GM21528 (cell line): ENCODE measurements around the gene KRTAP19-7.

Experiments used
- ATAC-seq: cut with Tn5 transposase; IDR thresholded peaks from one replicate; pipeline ENCODE4 v1.9.1; 2021; ENCODE audit warnings: mild to moderate bottlenecking, moderate library complexity; ENCODE audit not compliant: unreplicated experiment, low FRiP score

The KRTAP19-7 gene, protein sequence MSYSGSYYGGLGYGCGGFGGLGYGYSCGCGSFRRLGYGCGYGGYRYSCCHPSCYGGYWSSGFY

DNA sequence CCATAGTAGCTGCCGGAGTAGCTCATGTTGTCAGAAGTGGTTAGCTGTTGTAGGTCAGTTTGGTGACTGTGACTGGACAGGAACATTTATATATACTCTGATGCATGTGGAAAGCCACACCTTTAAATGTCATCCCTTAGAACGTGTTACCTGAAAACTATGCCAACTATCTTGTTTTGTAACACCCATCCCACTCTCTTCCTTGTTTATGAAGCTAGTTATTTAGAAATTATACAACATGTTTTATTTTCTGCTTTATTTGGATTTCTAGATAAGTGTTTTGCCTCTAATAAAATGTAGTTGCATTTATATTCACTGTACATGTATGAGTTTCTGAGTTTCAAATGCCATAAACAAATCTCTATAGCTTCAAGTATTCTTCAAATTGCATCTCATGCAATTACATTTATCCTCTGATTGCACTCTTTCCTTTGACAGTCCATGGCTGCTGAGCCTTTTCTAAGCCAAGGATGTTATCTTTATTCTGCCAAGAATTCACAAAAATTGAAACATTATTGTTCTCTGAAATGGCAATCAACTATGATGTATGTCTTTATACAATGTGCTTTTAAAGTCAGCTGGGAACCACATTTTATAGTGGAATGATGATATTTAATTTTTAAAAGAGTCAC, at the start of gene KRTAP19-7:
TSS of gene KRTAP19-7 (minus strand) at position 51 of the 632 bp plus-strand sequence. CDS start at position 26, 25 bp downstream.
- ATAC-seq = no peak

DNA sequence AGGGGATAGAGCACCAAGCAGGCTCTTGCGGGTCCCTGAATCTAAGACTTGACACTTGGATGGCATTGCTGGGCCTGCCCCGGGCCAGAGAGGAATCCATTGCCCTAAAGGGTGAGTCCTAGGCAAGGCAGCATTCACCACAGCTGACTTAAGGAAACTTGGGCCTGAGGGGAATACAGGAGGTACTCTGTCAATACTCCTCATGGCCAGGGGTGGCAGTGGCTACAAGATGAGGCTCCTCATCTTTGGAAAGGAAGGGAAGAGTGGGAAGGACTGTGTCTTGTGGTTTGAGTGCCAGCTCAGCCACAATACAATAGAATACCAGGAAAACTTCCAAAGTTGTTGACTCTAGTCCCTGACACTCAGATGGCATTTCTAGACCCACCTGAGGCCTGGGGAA, 44.9 kb upstream of the KRTAP19-7 start:
- no peak for ATAC-seq

DNA sequence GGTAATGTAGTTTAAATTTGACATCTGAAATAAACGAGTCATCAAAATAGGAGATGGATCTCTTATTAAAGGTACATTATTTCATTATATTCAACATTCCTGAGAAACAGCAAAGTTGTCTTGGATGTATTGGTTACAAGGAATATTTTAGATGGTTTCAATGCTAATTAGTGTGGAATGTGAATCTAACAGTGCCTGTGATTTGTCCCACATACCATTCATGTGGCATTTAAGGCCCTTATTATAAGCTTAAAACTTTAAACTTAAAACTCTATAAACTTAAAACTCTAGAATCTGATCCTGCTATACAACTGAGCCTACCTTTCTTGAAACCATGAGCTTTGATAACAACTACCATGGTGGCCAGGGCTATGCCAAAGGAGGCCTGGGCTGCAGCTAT, 39.7 kb upstream of the KRTAP19-7 start, which contains the start of gene KRTAP22-1:
TSS of gene KRTAP22-1 (plus strand) at position 301 of the 400 bp plus-strand sequence.
- no peak for ATAC-seq

DNA sequence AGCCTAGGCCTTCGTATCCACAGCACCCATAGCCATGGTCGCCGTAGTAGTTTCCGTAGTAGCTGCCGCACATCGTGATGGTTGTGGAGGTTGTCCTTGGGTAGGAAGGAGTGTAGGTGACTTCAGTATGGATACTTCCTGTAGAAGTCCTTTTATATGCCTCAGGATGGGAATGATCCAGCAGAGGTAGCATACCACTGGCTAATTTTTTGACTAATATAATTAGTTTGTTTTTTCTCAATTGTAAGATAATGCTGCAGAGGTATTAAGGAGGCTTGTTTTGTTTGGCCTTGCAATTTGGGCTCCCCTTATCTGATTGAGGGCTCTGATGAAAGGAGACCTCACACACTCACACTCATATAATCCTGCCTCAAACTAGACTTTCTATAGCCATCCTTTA, 37.7 kb upstream of the KRTAP19-7 start, which contains the start of gene KRTAP6-2:
TSS of gene KRTAP6-2 (minus strand) at position 101 of the 400 bp plus-strand sequence. CDS start at position 73, 28 bp downstream.
- ATAC-seq = no peak

DNA sequence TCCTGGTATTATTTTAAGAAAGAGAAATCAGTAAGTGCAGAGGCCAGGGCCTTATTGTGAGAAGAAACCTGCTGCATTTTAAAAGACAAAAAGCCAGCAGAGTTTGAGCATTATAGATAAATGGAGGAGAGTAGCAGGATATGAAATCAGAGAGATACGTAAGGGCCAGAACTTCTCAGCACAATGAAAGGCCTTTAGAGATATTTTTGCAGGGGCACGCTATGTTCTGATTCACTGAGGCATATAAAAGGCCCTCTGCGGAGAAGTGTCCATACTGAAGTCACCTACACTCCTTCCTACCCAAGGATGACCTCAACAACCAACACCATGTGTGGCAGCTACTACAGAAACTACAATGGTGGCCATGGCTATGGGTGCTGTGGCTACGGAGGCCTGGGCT, 31.0 kb upstream of the KRTAP19-7 start, which contains the start of gene KRTAP6-3:
TSS of gene KRTAP6-3 (plus strand) at position 301 of the 400 bp plus-strand sequence. CDS start at position 307, 6 bp downstream.
- no peak for ATAC-seq

DNA sequence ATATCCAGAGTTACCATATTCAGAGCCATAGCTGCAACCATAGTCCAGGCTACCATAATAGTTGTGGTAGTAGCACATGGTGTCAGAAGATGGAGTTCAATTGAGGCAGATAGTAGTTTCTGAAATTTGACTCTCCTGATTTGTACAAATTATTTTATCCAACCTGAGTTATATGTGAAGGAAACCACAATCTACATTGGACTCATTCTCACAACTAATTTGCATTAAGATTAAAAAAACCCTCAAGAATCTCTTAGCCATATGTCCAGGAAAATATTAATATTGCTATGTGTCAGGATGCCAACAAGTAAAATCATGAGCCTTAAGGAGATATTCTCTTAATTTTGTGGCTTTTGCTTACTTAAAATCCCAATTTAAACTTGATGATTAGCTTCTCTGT, 29.2 kb upstream of the KRTAP19-7 start, which contains the start of gene KRTAP22-2:
TSS of gene KRTAP22-2 (minus strand) at position 101 of the 400 bp plus-strand sequence.
- no peak for ATAC-seq

DNA sequence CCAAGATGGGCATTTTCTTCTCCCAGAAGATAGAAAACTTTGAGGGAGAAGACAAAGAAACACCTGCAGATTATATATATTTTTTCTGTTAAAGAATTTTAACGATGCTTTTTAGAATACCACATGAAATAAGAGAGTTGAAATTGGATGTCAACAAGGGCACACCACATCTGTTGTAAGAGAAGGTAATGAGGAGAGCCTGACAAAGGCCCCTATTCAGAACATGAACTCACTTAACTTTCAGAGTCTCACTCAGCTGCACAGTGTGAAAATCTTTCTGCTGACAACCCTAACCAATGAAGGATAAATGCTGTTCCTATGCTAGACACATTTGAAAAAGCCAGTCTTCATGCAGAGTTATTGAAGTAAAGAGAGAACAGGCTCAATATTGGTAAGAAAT, 21.8 kb upstream of the KRTAP19-7 start:
- no peak for ATAC-seq

DNA sequence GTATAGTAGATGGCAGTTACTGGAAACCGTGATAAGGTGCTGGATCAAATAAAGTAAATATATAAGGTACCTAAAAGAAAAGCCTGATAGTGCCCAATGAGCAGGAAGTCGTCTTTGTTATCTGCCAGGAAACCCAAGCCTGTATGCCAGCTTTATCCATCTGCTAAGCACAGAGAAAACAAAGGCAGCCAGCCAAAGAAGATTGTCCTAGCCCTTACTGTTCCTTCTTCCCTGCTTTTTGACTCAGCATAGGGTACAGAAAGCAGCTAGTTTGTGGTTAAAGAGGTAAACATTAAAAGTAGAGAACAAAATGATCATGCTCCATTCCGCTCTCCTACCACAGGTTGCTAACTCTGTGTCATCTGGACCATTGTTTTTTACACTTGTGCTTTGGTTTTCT, 19.0 kb upstream of the KRTAP19-7 start:
- no peak for ATAC-seq

DNA sequence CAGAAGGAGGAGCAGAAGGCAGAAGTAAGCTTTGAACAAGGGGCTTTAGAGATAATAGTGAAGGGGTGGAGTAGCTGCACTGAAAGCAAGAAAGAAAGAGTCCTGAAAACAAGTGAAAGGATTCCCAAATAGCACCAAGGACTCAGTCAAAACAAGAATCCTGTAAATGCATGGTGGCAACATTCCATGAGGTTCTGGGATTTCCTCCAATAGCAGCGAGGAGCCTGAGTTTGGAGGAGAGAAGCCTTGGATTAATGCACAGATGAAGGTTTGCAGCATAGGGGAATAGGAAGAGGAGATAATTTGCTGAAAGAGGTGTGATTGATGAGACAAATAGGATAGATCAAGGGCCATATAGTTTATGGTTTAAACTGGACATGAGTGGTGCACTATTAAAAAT, 18.2 kb upstream of the KRTAP19-7 start:
- ATAC-seq = no peak

DNA sequence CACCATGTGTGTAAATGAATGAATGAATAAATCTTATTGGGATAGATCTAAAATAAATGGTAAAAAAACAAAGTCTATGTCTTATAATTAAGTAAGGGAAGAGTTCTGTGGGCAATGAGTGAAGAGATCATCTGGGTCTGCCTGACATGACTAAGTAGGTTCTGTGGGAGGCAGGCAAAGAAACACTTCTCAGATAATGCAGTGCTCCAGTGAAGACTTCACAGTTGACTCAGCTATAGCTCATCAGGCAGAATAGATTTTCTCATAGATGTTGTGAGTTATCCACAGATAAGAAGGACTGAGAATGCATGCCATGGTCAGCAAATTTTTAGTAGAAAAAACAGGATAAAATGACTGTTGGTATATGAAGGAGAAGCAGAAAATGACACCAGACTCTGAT, 16.7 kb upstream of the KRTAP19-7 start:
- no peak for ATAC-seq

DNA sequence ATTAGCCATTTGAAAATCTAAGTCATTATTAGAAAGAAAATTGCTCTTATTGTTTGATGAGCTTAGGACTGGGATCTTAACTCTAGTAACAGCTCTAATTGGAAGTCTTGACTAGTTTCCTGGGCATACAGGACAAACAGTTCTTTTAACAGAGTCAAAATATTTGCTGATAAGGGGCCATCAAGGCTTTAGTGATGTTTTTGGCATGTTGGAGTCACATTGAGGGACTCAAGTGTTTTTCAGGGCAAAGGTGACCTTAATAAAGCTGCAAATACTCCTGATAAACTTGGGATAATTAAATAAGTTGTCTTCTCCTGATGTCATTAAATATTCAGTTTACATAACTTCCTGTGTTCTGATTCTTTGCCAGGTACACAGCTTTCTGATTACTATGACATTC, 6.5 kb upstream of the KRTAP19-7 start:
- no peak for ATAC-seq

DNA sequence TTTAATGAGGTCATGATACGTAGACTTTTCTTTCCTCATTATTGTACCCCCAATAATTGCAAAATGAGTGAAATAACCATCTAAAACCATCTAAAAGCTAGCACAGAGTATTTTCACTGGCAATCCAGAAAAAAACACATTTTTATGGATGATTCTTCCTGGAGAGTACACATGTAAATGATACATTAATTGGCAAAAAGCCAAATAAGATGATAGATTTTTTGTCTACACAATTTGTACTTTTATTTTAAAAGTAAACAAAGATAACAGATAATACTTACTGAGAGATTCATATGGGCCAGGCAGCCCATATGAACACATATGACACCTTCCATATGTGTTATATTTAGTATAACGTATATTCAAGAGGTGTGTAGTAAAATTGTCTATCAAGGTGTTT, 2.5 kb upstream of the KRTAP19-7 start:
- no peak for ATAC-seq

DNA sequence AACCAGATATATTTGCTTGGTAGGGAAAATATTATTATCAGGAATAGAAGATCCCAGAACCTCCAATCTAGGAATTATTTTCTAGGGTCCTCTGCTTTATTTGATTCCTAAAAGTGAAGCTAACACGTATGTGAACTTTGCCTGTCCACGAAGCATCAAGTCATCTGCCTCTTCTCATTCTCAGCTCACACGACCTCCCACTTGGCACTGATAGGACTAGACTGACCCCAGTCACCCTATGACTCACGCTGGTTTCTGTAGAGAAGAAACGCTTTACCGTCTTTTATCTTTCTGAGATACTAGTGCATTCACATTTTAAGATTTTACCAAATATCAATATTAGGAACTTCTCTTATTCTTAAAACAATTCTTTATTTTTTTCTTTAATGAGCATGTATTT, 2.0 kb upstream of the KRTAP19-7 start:
- ATAC-seq = no peak

DNA sequence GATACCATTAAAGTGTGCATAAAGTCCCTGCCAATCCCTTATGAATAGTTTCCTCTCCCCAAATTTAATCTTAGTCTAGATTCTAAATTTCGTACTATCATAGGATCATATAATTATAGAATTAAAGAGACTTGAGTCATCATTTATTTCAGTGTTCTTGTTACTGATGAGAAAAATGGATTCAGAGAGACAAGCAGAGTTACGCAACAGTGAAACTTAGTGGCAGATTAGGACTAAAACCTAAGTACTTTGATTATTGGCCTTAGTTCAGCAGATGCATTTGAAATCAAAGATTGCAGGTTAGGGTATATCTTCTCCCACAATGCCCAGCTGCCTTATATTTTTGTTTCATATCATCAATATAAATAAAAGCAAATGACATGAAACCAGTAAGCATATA, 843 bp upstream of the KRTAP19-7 start:
- no peak for ATAC-seq

DNA sequence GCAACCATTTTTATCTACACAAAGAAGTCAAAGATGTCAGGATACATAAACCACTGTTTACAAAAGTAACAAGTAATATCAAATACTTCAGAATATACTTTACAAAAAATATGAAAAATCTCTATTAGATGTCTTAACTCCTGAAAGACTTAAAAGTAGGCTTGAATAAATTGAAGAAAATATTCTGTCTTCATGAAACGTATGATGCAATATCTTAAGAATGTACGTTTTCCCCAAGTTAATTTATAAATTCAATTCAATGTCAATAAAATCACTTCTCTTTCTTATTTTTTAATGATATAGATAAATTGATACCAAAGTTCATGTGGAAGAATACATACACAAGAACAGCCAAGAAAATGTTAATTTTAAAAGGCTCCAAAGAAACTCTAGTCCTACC, 6.0 kb downstream of the KRTAP19-7 start:
- no peak for ATAC-seq

DNA sequence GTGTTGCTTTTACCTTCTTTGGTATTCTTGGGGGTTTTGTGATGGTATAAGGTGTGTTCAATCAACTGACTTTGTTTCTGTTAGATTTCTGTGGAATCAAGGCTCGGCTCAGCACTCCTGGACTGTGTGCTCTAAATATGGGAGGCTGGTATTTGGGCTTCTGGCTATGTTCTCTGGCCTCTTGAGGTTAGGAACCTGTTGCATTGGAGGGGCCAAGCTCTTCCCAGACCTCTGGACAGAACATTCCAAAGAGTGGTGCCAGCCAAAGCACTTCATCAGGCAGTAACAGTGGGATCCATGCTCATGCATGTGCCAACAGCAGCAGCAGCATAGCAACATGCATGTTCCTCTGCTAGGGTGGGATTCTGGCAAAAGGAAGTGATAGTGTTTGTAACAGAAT, 8.3 kb downstream of the KRTAP19-7 start:
- ATAC-seq = no peak

DNA sequence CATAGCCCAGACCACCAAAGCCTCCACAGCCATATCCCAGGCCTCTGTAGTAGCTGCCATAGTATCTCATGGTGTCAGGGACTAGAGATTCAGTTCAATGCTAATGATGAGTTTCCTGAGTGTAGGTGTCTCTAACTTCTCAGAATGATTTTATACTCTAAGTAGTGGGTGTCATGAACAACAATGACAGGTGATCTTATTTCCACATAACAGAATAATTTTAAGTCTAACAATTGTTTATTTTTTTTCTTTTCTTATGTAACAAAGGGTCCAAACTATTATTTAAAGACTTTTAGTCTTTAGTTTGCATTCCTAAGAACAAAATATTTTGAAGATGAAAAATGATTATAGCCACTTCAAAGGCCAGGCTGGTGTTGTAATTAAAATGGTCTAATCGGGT, 19.4 kb downstream of the KRTAP19-7 start, which contains the start of gene KRTAP19-6:
TSS of gene KRTAP19-6 (minus strand) at position 101 of the 400 bp plus-strand sequence. CDS start at position 70, 31 bp downstream.
- ATAC-seq = no peak

DNA sequence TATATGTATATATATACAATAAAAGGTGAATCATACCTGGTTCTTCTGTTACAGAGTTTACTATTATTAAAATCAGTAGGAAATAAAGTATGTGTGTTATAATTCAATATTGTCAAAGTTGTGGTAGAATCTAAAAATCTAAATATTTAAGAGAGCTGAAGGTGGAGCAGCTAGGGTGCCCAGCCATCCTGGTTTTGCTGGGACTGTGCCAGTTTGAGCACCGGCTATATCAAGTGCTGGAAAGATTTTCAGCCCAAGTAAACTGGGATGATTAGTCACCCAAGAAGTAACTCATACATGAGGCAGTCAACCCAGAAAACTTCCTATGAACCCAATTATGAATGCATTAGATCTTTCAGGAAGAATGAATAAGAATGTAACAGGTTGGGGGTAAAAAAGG, 42.2 kb downstream of the KRTAP19-7 start:
- no peak for ATAC-seq

DNA sequence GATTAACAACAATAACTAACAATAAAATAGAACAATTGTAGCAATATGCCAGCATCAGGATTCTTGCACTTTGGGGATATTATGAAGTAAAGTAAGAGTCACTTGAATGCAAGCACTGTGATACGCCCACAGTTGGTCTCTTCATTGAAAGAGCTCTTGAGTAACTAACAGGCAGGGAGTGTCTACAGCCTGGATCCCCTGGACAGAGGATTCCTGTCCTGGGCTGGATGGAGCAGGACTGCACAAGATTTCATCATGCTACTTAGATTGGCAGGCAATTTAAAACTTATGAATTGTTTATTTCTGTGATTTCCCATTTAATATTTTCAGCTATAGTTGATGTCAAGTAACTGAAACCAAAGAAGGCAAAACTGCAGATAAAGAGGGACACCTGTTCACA, 45.4 kb downstream of the KRTAP19-7 start:
- ATAC-seq = no peak
